Body of pancreas (tissue), 4 donors: ENCODE data around the gene NUBPL.

ENCODE experiments used
- POLR2A ChIP-seq, 3 donors: fragments of 450-650 bp; IDR thresholded peaks; one replicate each; pipeline ENCODE4 v1.6.1; 2016; ENCODE audit warnings: antibody characterized with exemption in 3 of 3, mild to moderate bottlenecking in 2 of 3
- TF ChIP-seq, protein P1 (sequence below), 7 experiments: fragments of 450-650 bp in 4 of 7; fragments of 200-600 bp in 3 of 7; sonication (generic) in 3 of 7; IDR thresholded peaks; one replicate each; pipeline ENCODE4 v1.5.1; 2016 to 2019; ENCODE audit warnings: antibody characterized with exemption in 7 of 7

DNA sequence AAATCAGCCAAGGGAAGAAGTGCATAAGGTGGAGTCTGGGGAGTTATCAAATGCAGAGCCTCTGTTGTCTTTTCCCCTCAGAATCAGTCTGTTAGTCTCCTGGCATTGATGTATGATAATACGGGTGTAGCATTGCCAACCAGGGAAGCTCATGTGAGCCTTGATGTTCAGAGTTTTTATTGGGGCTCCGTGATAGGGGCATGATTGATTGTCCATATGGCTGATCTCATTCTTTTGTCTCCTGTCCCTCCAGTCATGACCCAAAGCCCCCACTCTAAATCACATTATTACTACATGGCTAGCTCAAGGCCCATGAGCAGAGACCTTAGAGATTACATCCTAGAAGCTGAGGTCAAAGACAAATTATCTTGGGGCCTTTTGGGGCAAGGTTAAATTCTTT is 140.9 kb downstream of the NUBPL start:
- TF ChIP-seq POLR2A (IDR thresholded peaks at IDR 0.05): no peak
- TF ChIP-seq, protein P1, sequence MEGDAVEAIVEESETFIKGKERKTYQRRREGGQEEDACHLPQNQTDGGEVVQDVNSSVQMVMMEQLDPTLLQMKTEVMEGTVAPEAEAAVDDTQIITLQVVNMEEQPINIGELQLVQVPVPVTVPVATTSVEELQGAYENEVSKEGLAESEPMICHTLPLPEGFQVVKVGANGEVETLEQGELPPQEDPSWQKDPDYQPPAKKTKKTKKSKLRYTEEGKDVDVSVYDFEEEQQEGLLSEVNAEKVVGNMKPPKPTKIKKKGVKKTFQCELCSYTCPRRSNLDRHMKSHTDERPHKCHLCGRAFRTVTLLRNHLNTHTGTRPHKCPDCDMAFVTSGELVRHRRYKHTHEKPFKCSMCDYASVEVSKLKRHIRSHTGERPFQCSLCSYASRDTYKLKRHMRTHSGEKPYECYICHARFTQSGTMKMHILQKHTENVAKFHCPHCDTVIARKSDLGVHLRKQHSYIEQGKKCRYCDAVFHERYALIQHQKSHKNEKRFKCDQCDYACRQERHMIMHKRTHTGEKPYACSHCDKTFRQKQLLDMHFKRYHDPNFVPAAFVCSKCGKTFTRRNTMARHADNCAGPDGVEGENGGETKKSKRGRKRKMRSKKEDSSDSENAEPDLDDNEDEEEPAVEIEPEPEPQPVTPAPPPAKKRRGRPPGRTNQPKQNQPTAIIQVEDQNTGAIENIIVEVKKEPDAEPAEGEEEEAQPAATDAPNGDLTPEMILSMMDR (IDR thresholded peaks at IDR 0.05): no peak
